Measurements from ENCODE around the gene LAMB2.

GRCh38 chr3:49098429-49098828, 34.4 kb downstream of the LAMB2 start:
- TF ChIP-seq CTCF (IDR thresholded peaks at IDR 0.05) (no peak), EZH2 (IDR thresholded peaks at IDR 0.05; ENCODE audit: borderline replicate concordance, insufficient read depth, low read depth, low read length, poor library complexity, severe bottlenecking) (no peak)

All from B cell (primary cell).